Activated T-cell treated with anti-CD3 and anti-CD28 coated beads, Interleukin-2, amount 50 U/mL, for 4 hours (primary cell): ENCODE results near the gene SUPT7L. TPM values are rescaled to one million over a fixed set of nuclear protein-coding genes. Genes with fewer than 3 reads are reported as not detected.

ENCODE experiments used
- ATAC-seq, 2 donors: fragments of 200-7000 bp; cut with Tn5 transposase; one replicate each; pipeline ENCODE4 v1.10.0; 2021
- DNase-seq: peaks from one replicate; pipeline ENCODE4 v3.0.0-alpha.2; 2020
- H3K27me3 Mint-ChIP-seq: one replicate; pipeline ENCODE4 v1.8.0; 2021; ENCODE audit warnings: low read depth, mixed read lengths
- H3K36me3 Mint-ChIP-seq: one replicate; pipeline ENCODE4 v1.8.0; 2022; ENCODE audit warnings: mixed read lengths; ENCODE audit not compliant: insufficient read depth
- H3K4me1 Mint-ChIP-seq: one replicate; pipeline ENCODE4 v1.8.0; 2021; ENCODE audit warnings: low read depth, mixed read lengths
- H3K4me3 Mint-ChIP-seq: one replicate; pipeline ENCODE4 v1.8.0; 2021; ENCODE audit warnings: mild to moderate bottlenecking, moderate library complexity, mixed read lengths
- H3K9me3 Mint-ChIP-seq: one replicate; pipeline ENCODE4 v1.8.0; 2021; ENCODE audit warnings: mixed read lengths
- total RNA-seq, 3 donors: library from RNA; stranded (reverse); gene quantifications; one replicate each; pipeline ENCODE4 v1.2.1, GENCODE V29; 2021

Gene SUPT7L, protein sequence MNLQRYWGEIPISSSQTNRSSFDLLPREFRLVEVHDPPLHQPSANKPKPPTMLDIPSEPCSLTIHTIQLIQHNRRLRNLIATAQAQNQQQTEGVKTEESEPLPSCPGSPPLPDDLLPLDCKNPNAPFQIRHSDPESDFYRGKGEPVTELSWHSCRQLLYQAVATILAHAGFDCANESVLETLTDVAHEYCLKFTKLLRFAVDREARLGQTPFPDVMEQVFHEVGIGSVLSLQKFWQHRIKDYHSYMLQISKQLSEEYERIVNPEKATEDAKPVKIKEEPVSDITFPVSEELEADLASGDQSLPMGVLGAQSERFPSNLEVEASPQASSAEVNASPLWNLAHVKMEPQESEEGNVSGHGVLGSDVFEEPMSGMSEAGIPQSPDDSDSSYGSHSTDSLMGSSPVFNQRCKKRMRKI
- 10 to 100 TPM; 23.6 to 31.4 (median 28.1) TPM for total RNA-seq

DNA sequence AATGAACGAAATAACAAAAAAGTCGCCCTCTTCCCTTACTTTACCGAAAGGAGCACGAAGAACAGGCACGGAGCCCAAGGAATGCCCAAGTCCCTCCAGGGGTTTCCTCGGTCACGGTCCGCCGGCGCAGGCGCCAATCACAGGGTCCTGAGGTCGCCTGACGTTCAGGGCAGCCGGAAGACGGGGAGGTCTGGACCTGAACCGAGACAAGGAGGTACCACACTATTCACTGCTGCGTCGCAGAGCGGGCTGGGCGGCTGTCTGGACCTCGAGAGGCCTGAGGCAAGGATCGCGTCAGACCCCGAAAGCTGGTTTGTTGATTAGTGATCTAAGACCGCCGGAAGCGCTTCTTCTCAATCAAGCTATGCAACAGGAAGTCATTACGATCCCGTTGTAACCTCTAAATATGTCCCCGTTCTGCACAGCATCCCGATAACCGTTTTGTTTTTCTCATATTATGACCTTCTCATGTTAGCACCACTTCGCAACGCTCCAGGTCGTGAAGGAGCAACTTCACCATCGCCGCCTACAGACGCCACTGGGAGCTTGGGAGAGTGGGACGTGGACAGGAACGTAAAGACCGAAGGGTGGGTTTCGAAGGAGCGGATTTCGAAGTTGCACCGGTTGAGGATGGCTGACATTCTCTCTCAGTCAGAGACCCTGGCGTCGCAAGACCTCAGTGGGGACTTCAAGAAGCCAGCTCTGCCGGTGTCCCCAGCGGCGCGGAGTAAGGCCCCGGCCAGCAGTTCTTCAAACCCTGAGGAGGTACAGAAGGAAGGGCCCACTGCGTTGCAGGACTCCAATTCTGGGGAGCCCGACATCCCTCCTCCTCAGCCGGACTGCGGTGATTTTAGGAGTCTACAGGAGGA lies at the start of gene SUPT7L, which contains the start of gene SLC4A1AP:
SUPT7L (minus strand) TSS at position 330 of the 869 bp plus-strand sequence. CDS start 1,422 bp downstream, outside the sequence.
SLC4A1AP (plus strand) TSS at position 605 of the 869 bp plus-strand sequence; CDS start at position 631, 26 bp downstream.
- Mint-ChIP-seq H3K36me3 (peaks cover 36% of the 10 kb centered on the region), H3K27me3 (no peaks in the 10 kb centered on the region), H3K4me3 (peak within 1 kb of the TSS; percentile 98), H3K9me3 (no peaks in the 10 kb centered on the region), H3K4me1 (peaks cover 47% of the 10 kb centered on the region)
- ATAC-seq (peak; percentile 85 to 89), DNase-seq (peak; percentile 63)

DNA sequence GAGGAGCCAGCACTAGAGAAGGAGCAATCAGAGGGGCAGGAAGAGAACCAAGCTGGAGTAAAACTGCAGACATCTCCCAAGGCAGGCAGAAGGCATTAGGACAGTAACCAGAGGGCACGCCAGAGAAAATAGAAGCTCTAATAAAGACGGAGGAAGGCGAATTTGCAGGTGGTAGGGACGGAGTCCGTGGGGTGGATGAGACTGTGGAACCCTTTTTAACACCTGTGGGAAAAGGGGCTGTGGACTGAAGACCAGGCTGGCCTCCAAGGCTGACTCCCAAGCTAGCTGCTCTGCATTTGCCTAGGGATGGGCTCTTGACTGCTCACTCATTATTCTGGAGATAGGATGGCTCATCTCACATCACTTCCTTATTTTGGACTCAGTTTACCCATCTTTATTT lies 49.8 kb upstream of the SUPT7L start:
- Mint-ChIP-seq H3K36me3 (no peaks in the 10 kb centered on the region), H3K4me1 (peaks cover 15% of the 10 kb centered on the region), H3K27me3 (peaks cover 4% of the 10 kb centered on the region), H3K9me3 (no peaks in the 10 kb centered on the region), H3K4me3 (no peak overlapping the region)
- no peak for ATAC-seq
- DNase-seq: no peak

DNA sequence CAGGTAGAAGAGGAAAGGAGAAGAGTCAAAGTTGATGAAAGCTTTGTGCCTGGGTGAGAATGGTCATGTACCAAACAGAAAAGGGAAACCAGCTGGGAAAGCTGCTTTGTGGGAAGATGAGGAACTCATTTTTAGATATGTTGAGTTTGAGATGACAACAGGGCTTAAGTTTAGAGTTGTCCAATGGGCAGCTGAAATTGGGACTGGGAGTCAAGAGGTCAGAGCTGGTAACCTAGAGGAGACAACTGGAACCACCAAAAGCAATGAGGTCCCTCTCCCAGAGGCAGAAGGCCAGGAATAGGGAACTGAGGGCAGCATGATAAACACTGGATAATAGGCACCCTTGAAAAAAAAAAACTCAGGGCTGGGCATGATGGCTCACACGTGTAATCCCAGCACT lies 49.1 kb upstream of the SUPT7L start:
- Mint-ChIP-seq H3K4me3 (no peak overlapping the region), H3K4me1 (peaks cover 15% of the 10 kb centered on the region)

DNA sequence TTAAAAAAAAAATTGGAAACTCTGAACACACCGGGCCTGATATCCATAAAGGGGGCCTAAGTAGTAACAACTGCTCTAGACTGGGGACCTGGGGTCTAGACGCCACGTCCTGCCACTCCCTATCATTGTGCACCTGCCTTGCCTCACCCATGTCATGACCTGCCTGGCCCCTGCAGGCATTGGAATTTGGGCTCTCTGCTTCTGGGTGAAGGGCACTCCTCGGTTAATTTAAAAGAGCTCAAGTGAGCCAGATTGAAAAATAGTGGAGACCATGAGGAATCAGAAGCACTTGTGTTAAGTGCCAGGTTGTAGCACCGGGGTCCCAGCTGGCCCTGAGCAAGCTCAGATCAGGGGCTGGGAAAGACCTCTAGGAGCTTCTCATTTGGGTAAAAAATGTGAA lies 48.4 kb upstream of the SUPT7L start:
- H3K36me3 Mint-ChIP-seq: no peaks in the 10 kb centered on the region
- ATAC-seq (no peak), DNase-seq (no peak)
- no peaks in the 10 kb centered on the region for H3K9me3 Mint-ChIP-seq
- no peaks in the 10 kb centered on the region for H3K27me3 Mint-ChIP-seq
- no peak overlapping the region for H3K4me3 Mint-ChIP-seq
- peaks cover 10% of the 10 kb centered on the region for H3K4me1 Mint-ChIP-seq

More for the DNA sequence above, 49.1 kb upstream of the SUPT7L start:
- ATAC-seq (no peak), DNase-seq (no peak)
- Mint-ChIP-seq H3K9me3 (no peaks in the 10 kb centered on the region), H3K36me3 (no peaks in the 10 kb centered on the region), H3K27me3 (peaks cover 4% of the 10 kb centered on the region)

DNA sequence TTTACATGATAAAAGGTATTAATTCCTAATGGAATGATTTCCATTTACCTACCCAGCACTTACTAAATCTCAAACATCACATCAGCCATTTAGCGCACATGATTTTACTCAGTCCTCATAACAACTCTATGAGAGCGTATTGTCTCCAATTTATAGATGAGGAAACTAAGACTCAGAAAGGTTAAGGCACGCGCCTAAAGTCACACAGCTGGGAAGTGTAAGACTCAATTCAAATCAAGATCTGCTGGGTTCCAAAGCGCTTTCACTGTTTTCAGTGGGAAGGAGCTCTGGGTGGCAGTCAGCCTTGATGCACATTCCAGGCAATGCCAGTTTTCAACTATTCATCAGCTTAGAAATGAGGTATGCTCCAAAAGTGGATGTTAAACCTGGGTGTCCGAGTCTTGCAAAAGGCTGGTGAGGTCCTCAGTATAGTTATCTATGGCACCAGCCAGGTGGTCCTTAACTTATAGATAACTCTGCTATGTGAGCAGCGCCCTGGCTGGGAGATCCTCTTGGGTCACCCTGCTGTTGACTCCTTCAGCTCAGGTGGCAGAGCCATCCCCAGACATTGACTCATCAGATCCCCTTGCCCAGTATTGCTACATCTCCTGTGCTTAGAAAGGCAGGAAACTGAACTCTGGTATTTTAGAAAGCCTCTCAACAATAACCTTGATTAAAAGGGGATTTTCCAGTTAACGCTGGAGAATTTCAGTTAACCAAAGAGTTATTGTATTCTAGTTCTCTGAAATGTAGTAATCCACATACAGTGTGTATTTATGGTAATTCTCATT lies 47.4 kb upstream of the SUPT7L start:
- Mint-ChIP-seq H3K36me3 (no peaks in the 10 kb centered on the region), H3K4me1 (peaks cover 7% of the 10 kb centered on the region), H3K27me3 (no peaks in the 10 kb centered on the region), H3K9me3 (no peaks in the 10 kb centered on the region), H3K4me3 (no peak overlapping the region)
- peak in 1 of 2 donors; percentile 39 for ATAC-seq
- no peak for DNase-seq

DNA sequence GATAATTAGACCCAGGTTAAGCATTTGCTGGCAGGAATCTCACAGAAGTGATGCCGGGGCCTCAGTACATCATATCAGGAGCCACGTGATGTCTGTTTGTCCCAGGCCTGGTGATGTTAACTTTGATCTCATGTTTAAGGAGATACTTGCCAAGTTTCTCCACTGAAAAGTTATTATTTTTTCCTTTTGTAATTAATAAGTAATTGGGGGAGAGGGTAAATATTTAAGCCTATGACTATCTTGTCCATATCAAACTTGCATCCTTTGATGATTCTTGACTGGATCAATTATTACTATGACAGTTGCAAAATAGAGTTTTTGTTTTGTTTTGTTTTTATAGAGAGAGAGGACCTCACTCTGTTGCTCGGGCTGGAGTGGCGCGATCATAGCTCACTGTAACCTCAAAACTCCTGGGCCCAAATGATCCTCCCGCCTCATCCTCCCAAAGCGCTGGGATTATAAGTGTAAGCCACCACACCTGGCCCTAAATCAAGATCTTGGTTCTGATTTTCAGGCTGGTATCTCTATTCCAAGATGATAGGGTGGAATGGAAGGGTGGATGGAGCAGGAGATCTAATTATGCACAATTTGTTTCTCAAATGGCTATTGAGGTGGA lies 46.7 kb upstream of the SUPT7L start:
- ATAC-seq (no peak), DNase-seq (no peak)
- Mint-ChIP-seq H3K36me3 (no peaks in the 10 kb centered on the region), H3K4me1 (peaks cover 10% of the 10 kb centered on the region), H3K9me3 (no peaks in the 10 kb centered on the region), H3K27me3 (no peaks in the 10 kb centered on the region), H3K4me3 (no peak overlapping the region)

DNA sequence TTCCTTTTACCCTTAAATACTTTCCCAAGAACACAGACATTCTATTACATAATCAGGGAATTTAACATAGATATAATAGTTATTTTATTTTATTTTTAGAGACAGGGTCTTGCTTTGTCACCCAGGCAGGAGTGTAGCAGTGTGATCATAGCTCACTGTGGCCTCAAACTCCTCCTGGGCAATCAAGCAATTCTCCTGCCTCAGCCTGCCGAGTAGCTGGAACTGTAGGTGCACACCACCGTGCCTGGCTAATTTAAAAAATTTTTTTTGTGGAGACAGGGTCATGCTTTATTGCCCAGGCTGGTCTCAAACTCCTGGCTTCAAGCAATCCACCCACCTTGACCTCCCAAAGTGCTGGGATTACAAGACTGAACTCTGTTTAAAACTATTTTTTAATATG lies 45.9 kb upstream of the SUPT7L start:
- H3K27me3 Mint-ChIP-seq: no peaks in the 10 kb centered on the region
- DNase-seq: no peak
- H3K9me3 Mint-ChIP-seq: no peaks in the 10 kb centered on the region
- H3K4me1 Mint-ChIP-seq: peaks cover 5% of the 10 kb centered on the region
- ATAC-seq: no peak
- no peak overlapping the region for H3K4me3 Mint-ChIP-seq
- H3K36me3 Mint-ChIP-seq: no peaks in the 10 kb centered on the region

DNA sequence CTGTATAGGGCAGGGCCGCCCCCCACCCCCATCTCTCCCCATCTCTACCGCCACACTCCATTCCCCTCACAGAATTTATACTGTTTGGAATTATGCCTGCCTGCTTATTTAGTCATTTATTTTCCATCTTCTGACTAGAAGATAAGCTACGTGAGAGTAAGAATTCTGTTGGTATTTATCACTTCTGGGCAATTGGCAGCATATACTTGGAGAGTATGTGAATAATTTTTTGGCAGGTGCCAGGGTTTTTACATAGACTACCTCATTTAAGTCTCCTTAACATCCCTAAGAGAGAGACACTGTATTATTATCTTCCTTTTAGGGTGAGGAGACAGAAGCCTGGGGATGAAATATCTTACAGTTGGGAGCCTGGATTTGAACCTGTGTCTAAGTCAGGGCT lies 45.3 kb upstream of the SUPT7L start:
- Mint-ChIP-seq H3K9me3 (no peaks in the 10 kb centered on the region), H3K4me3 (no peak overlapping the region), H3K4me1 (peaks cover 7% of the 10 kb centered on the region), H3K27me3 (no peaks in the 10 kb centered on the region), H3K36me3 (no peaks in the 10 kb centered on the region)
- no peak for ATAC-seq
- DNase-seq: no peak

DNA sequence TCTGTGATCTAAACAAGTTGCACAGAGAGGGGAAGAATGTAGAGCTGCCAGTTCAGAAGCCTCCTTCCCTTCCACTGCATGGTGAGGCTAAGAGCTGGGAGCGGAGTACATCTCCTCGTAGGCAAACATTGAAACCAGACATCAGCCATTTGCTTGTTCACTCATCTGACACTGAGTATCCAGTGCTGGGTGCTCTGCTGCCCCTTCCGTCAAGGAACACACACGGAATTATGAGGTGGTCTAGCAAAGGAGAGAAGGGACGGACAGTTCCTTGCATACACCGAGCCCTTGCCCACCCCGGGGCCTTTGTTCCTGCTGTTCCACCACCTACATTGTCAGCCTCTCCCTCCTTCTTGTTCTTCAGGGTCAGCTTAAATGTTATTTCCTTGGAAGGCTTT lies 44.8 kb upstream of the SUPT7L start:
- ATAC-seq (no peak), DNase-seq (no peak)
- H3K4me3 Mint-ChIP-seq: no peak overlapping the region
- no peaks in the 10 kb centered on the region for H3K27me3 Mint-ChIP-seq
- H3K9me3 Mint-ChIP-seq: no peaks in the 10 kb centered on the region
- H3K36me3 Mint-ChIP-seq: no peaks in the 10 kb centered on the region
- peaks cover 9% of the 10 kb centered on the region for H3K4me1 Mint-ChIP-seq

DNA sequence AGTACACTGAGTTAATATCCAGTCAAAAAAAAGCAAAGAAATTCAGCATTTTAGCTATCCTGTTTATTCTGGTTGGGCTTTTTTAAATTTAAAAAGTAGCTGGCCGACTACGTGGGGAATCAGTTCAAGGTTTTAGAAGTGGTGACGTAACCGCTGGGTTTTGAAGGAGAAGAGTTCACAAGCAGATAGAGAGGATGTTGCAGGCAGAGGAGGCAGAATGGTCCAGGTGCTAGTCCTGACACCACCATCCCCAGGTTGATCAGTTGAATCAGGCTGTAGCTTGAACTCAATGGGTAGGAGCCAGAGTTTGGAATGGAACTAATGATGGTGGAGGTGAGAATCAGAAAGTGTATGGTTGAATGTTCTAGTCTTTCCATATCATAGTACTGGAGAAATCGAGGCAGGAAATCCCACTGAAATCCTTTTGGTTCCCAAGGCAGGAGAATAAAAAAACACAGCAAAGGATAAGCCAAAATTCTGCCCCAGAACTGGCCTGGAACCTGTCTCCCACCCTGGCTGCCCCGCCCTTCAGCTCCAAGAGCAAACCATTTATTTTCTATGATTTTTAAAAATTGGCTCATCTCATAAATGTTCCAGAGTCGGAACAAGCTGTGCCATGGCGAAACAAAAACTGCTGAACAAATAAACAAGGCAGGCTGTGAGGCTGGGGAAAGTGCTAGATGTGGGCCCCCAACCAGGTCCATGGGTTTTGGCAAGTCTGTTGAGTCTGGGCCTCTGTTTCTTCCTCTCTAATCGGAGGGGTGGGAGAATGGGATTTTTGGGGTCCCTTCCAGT lies 44.2 kb upstream of the SUPT7L start:
- no peak for DNase-seq
- Mint-ChIP-seq H3K4me1 (peaks cover 9% of the 10 kb centered on the region), H3K36me3 (no peaks in the 10 kb centered on the region), H3K27me3 (no peaks in the 10 kb centered on the region), H3K9me3 (no peaks in the 10 kb centered on the region), H3K4me3 (no peak overlapping the region)
- no peak for ATAC-seq

DNA sequence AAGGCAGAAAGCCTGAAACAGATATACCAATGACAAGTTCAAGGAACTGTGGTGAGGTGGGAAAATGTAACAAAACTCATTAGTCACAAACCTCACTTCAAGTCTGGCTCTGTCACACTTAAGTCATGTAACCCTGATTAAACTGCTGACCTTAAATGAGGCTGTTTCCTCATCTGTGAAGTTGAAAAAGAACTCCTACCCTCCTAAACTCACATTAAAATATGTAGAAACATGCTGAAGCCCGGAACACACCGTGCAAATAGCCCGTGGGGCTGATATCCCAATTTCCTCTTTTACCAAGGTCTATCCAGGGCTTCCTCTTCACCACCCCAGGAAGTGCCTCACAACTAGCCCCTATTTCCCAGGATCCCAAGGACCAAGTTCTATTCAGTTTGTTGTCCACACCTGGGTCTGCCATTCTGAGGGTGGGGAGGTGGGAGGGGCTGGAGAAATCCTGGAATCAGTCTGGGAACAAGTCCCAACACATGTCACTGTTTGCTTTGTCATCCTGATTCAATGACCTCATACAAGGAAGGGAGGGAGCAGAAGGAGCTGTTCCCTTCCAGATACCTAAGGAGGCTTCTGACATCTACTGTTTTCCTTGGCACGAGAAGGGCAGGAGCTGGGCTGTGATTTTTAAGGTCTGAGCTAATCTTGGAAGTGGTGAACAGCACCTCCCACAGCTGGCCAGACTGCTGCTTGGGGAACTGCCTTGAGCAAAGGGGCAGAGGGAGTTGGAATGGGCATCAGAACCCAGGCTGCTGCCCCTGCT lies 42.6 kb upstream of the SUPT7L start:
- H3K27me3 Mint-ChIP-seq: no peaks in the 10 kb centered on the region
- peak; percentile 89 to 91 for ATAC-seq
- peaks cover 9% of the 10 kb centered on the region for H3K4me1 Mint-ChIP-seq
- no peak for DNase-seq
- no peaks in the 10 kb centered on the region for H3K36me3 Mint-ChIP-seq
- H3K9me3 Mint-ChIP-seq: no peaks in the 10 kb centered on the region
- H3K4me3 Mint-ChIP-seq: no peak overlapping the region

DNA sequence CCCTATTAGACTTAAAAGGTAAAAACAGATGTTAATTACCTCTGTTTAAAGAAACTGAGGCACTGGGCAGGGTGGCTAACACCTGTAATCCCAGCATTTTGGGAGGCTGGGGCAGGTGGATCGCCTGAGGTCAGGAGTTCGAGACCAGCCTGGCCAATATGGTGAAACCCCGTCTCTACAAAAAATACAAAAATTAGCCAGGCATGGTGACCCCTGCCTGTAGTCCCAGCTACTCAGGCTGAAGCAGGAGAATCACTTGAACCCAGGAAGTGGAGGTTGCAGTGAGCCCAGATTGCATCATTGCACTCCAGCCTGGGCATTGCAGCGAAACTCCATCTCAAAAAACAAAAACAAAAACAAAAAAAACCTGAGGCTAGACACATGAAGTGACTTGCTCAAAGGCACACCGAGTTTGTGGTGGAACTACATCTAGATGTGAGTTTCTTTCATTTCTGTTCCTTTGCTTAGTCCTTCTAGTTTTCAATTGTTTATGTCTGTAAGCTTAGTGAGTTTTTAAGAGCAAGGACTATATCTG lies 41.0 kb upstream of the SUPT7L start:
- Mint-ChIP-seq H3K9me3 (no peaks in the 10 kb centered on the region), H3K27me3 (no peaks in the 10 kb centered on the region), H3K4me1 (peaks cover 9% of the 10 kb centered on the region), H3K4me3 (no peak overlapping the region), H3K36me3 (no peaks in the 10 kb centered on the region)
- DNase-seq: no peak
- ATAC-seq: no peak
